Mesenteric fat pad (tissue), 1 donor: ENCODE results near the gene OR6C1. TPM values are rescaled to one million over a fixed set of nuclear protein-coding genes. Genes with fewer than 3 reads are reported as not detected.
"Not testable (repeated sequence)": the region's sequence is repeated elsewhere in the genome, so short reads cannot be mapped to it uniquely, and the experiment has no call there.

ENCODE experiments used
- DNase-seq: peaks from one replicate; pipeline ENCODE4 v3.0.0-alpha.2; 2020; ENCODE audit warnings: low spot score
- long read RNA-seq: library from polyadenylated mRNA; unstranded; transcript quantifications from one replicate; pipeline ENCODE4 v2.0.0, GENCODE V29; 2020
- total RNA-seq: library from RNA; stranded (reverse); fragmentation: NEBNext Ultra II Directional; extraction: Animal tissue kit (Norgen Biotek cat#: 25700); gene quantifications from one replicate; pipeline ENCODE4 v1.2.1, GENCODE V29; 2021
- donor health status: DM: yes; HTN: yes; CAD: no.

Gene OR6C1
- not detected for total RNA-seq
- long read RNA-seq = 0 reads

GRCh38 chr12:55314043-55314442 is at the start of gene OR6C1:
OR6C1 (plus strand) TSS chr12:55314343; CDS start chr12:55320600, 6,257 bp downstream.
- DNase-seq = no peak

- no peak for DNase-seq
These were observed 33.2 kb upstream of the OR6C1 start for GRCh38 chr12:55280991-55281390.

DNA sequence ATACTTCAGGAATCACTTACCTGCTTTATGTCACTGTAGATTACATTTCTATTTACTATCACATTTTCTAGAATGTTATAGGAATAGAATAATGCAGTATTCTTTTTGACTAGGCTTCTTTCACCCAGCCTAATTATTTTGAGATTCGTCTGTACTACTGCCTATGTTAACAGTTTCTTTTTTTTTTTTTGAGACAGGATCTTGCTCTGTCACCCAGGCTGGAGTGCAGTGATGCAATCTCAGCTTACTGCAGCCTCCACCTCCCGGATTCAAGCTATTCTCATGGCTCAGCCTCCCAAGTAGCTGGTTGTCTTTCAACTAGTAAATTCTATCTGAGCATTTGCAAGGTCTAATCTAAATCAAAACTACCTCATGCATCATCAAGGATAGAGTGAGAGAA is 24.1 kb upstream of the OR6C1 start:
- DNase-seq = no peak

GRCh38 chr12:55296469-55296868 is 17.7 kb upstream of the OR6C1 start, which contains the start of gene OR6C6:
OR6C6 (minus strand) TSS chr12:55296569; CDS start chr12:55295232, 1,337 bp downstream.
- no peak for DNase-seq

GRCh38 chr12:55320201-55320600 is 6.1 kb downstream of the OR6C1 start:
- no peak for DNase-seq

- not testable (repeated sequence) for DNase-seq
These were observed 11.7 kb downstream of the OR6C1 start for GRCh38 chr12:55325801-55326200.

- DNase-seq = no peak
These were observed 16.3 kb downstream of the OR6C1 start, which contains the start of gene OR6C3 for GRCh38 chr12:55330446-55330845. OR6C3 (plus strand) TSS chr12:55330746; CDS start chr12:55331701, 955 bp downstream.

DNA sequence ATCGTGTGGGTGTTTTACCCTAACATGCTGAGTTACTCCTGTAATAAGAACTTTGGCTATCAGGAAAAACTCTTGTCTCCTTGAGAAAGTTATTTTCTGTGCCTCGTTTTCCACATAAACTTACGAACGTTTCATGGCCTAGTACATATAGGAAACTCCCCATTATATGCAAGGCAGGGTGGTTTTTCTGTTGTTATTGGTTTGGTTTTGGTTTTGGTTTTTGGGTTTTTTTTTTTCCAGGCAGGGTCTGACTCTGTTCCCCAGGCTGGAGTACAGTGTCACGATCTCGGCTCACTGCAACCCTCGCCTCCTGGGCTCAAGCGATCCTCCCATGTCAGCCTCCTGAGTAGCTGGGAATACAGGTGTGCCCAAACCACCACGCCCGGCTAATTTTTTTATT is 21.9 kb downstream of the OR6C1 start:
- DNase-seq = no peak

DNA sequence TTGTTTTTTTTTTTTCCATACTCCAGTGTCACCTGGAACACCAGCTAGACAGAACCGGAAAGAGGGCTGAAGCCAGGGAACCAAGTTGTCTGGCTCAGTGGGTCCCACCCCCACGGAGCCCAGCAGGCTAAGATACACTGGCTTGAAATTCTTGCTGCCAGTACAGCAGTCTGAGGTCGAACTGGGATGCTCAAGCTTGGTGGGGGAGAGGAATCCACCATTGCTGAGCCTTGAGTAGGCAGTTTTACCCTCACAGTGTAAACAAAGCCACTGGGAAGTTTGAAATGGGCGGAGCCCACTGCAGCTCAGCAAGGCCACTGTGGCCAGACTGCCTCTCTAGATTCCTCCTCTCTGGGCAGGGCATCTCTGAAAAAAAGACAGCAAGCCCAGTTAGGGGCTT is 41.2 kb downstream of the OR6C1 start:
- DNase-seq = not testable (repeated sequence)

DNA sequence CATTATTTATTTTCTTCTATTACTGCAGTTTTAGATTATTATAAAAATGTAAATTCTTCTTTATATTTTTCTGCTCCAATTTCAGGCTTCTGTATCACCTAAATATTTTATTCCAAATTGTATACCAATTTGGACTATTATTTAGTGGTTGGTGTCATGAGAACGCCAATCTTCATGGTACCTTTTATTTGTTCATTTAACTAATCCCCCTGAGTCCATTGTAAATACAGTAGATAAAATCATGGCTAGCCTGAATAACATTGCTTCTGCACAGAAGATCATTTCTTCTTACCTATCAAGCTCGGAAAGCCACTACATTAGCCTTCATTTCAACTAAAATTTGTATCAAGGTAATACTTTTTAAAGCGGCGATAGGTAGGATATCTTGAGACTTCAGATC is 48.5 kb downstream of the OR6C1 start, which contains the start of gene OR6C75:
TSS of gene OR6C75 (plus strand) at position 301 of the 400 bp plus-strand sequence. CDS start 2,136 bp downstream, outside the sequence.
- no peak for DNase-seq

DNA sequence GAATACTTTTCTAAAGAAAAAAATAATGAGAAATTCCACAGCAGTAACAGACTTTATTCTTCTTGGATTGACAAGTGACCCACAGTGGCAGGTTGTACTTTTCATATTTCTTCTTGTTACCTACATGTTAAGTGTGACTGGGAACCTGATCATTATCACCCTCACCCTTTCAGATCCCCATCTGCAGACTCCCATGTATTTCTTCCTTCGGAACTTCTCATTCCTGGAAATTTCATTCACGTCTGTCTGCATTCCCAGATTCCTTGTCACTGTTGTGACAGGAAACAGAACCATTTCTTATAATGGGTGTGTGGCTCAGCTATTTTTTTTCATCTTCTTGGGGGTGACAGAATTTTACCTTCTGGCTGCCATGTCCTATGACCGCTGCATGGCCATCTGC is 50.9 kb downstream of the OR6C1 start:
- no peak for DNase-seq

Other genes with a start within 250 kb of the OR6C1 start
- gene OR9K2, start 187.9 kb upstream of the OR6C1 start, total RNA-seq = not detected
- not detected for gene OR10A7, start 93.3 kb upstream of the OR6C1 start, total RNA-seq
- gene OR6C74, start 69.7 kb upstream of the OR6C1 start, total RNA-seq = not detected
- not detected for gene OR6C6, start 17.8 kb upstream of the OR6C1 start, total RNA-seq
- not detected for gene OR6C3, start 16.4 kb downstream of the OR6C1 start, total RNA-seq
- gene OR6C75, start 48.6 kb downstream of the OR6C1 start, total RNA-seq = not detected
- not detected for gene OR6C65, start 86.2 kb downstream of the OR6C1 start, total RNA-seq
- not detected for gene OR6C76, start 111.9 kb downstream of the OR6C1 start, total RNA-seq
- not detected for gene OR6C2, start 129.7 kb downstream of the OR6C1 start, total RNA-seq
- gene OR6C70, start 155.8 kb downstream of the OR6C1 start, total RNA-seq = not detected
- not detected for gene OR6C68, start 178.0 kb downstream of the OR6C1 start, total RNA-seq
- gene OR6C4, start 235.3 kb downstream of the OR6C1 start, total RNA-seq = not detected